Measurements from ENCODE around the gene GALNS. TPM values are rescaled to one million over a fixed set of nuclear protein-coding genes. Genes with fewer than 3 reads are reported as not detected.

Gene GALNS
- total and polyA plus RNA-seq, 2 of the 13 experiments (the other 11 are each of a cell fraction or from before 2014, with no cell fraction given): 9.2 to 9.8 TPM

- no peak for TF ChIP-seq ZNF407 (CRISPR knock-in tag; IDR thresholded peaks at IDR 0.05; ENCODE audit: not compliant biosample characterization)
- no peak for TF ChIP-seq ZNF513 (CRISPR knock-in tag; conservative IDR thresholded peaks at IDR 0.05)
- no peak for TF ChIP-seq AGO1 (IDR thresholded peaks at IDR 0.05; ENCODE audit: low read depth, low read length, poor library complexity, severe bottlenecking)
- peak; percentile 67; the same call in 1 of the 2 replicates for TF ChIP-seq ZFX (CRISPR knock-in tag; IDR thresholded peaks at IDR 0.05; ENCODE audit: low read depth)
- TF ChIP-seq ZSCAN20 (CRISPR knock-in tag; IDR thresholded peaks at IDR 0.05; ENCODE audit: borderline replicate concordance): no peak
- no peak for TF ChIP-seq PRDM10 (CRISPR knock-in tag; IDR thresholded peaks at IDR 0.05; ENCODE audit: low read depth)
- TF ChIP-seq PHF8 (CRISPR knock-in tag; IDR thresholded peaks at IDR 0.05): peak; percentile 45; the same call in 1 of the 2 replicates
- TF ChIP-seq FOXA1 (IDR thresholded peaks at IDR 0.05): no peak
- TF ChIP-seq FOXA1 (CRISPR knock-in tag; IDR thresholded peaks at IDR 0.05): peak; percentile 70
- TF ChIP-seq POGZ (CRISPR knock-in tag; IDR thresholded peaks at IDR 0.05): peak; percentile 90
- peak; percentile 99 for TF ChIP-seq PRPF4 (IDR thresholded peaks at IDR 0.05; ENCODE audit: low read depth, low read length, poor library complexity, severe bottlenecking)
- peak; percentile 93 for TF ChIP-seq CTCF (CRISPR knock-in tag; IDR thresholded peaks at IDR 0.05)
- TF ChIP-seq ZNF766 (CRISPR knock-in tag; IDR thresholded peaks at IDR 0.05; ENCODE audit: borderline replicate concordance): no peak
These were observed 17.7 kb downstream of the GALNS start (continued) for GRCh38 chr16:88839026-88839529.
